Measurements from ENCODE around the gene AIFM2. TPM values are rescaled to one million over a fixed set of nuclear protein-coding genes. Genes with fewer than 3 reads are reported as not detected.
"Not testable (repeated sequence)": the region's sequence is repeated elsewhere in the genome, so short reads cannot be mapped to it uniquely, and the experiment has no call there.

AIFM2 gene
- total and polyA plus RNA-seq, 2 donors (not counting 1 experiment from before 2014, with no cell fraction given): 11.1 to 15.5 TPM

DNA sequence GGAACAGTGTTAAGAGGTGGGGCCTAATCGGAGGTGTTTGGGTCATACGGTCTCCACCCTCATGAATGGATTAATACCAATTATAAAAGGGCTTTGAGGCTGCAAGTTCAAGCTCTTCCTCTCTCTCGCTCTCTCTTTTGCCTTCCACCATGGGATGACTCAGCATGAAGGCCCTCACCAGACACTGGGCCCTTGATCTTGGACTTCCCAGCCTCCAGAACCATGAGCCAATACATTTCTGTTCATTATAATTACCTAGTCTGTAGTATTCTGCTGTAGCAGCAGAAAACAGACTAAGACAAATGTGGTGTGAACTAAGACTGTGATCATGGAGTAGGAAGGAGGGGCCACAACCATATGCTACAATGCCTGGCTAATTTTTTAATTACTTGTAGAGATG lies 7.7 kb downstream of the AIFM2 start:
- Histone ChIP-seq H3K36me3 (ENCODE audit: control insufficient read depth, insufficient read depth, low read length) (peaks cover 5% of the 10 kb centered on the region), H3K4me2 (ENCODE audit: extremely low read depth, insufficient read depth, low read length) (no peak overlapping the region), H3K9me3 (ENCODE audit: control insufficient read depth, insufficient read depth, low read depth, low read length) (no peaks in the 10 kb centered on the region), H3K27ac (ENCODE audit: insufficient read depth, low read length) (no peak overlapping the region), H4K20me1 (ENCODE audit: control insufficient read depth, extremely low read depth, insufficient read depth, low read length) (no peaks in the 10 kb centered on the region), H3K79me2 (ENCODE audit: control insufficient read depth, insufficient read depth, low read length) (no peaks in the 10 kb centered on the region), H3K4me3 (replicated peaks in 1 of 4; ENCODE audit: control extremely low read depth in 1 of 4, insufficient read depth in 1 of 4, low read depth in 3 of 4, low read length in 4 of 4) (no peak overlapping the region), H3K4me1 (ENCODE audit: control insufficient read depth, extremely low read depth, insufficient read depth, low read length) (no peaks in the 10 kb centered on the region), H3K9ac (ENCODE audit: insufficient read depth, low read length) (no peak overlapping the region), H2AFZ (ENCODE audit: low read length) (no peak overlapping the region), H3K27me3 (ENCODE audit: control insufficient read depth, insufficient read depth, low read length) (no peaks in the 10 kb centered on the region)
- DNase-seq (ENCODE audit: low read depth in 2 of 2): no peak
- TF ChIP-seq CTCF (conservative IDR thresholded peaks at IDR 0.05 in 1 of 2, IDR thresholded peaks at IDR 0.05 in 1 of 2; ENCODE audit: low read depth in 1 of 2, low read length in 2 of 2) (no peak), EZH2 (IDR thresholded peaks at IDR 0.05; ENCODE audit: low read length, missing control alignments) (no peak)

DNA sequence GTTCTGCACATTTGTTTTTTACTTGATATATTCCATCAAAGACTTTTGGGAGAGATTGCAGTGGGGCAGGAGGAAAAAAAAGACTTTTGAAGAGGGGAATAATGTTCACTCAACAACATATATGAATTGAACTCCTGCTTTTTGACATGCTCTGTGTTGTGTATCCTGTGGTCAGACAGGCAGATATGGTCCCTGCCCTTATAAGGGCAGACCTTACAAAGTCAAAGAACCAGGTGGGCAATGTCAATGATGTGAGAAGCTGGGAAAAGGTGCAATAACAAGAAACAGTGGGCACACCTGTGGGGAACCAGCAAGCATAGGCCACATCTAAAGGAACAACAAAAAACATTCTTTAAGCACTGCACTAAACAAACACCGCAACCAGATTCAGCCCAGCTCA lies 8.2 kb downstream of the AIFM2 start:
- H3K4me1 ChIP-seq (ENCODE audit: control insufficient read depth, extremely low read depth, insufficient read depth, low read length): no peaks in the 10 kb centered on the region
- H3K4me2 ChIP-seq (ENCODE audit: extremely low read depth, insufficient read depth, low read length): no peak overlapping the region

GRCh38 chr10:70123817-70124216 lies 8.8 kb downstream of the AIFM2 start:
- no peak overlapping the region for H3K9ac ChIP-seq (ENCODE audit: insufficient read depth, low read length)
- H3K4me2 ChIP-seq (ENCODE audit: extremely low read depth, insufficient read depth, low read length): no peak overlapping the region
- no peaks in the 10 kb centered on the region for H3K9me3 ChIP-seq (ENCODE audit: control insufficient read depth, insufficient read depth, low read depth, low read length)
- no peak overlapping the region for H2AFZ ChIP-seq (ENCODE audit: low read length)
- H3K27me3 ChIP-seq (ENCODE audit: control insufficient read depth, insufficient read depth, low read length): no peaks in the 10 kb centered on the region
- DNase-seq (ENCODE audit: low read depth in 2 of 2): no peak
- H4K20me1 ChIP-seq (ENCODE audit: control insufficient read depth, extremely low read depth, insufficient read depth, low read length): no peaks in the 10 kb centered on the region
- peaks cover 5% of the 10 kb centered on the region for H3K36me3 ChIP-seq (ENCODE audit: control insufficient read depth, insufficient read depth, low read length)
- H3K27ac ChIP-seq (ENCODE audit: insufficient read depth, low read length): no peak overlapping the region
- no peaks in the 10 kb centered on the region for H3K79me2 ChIP-seq (ENCODE audit: control insufficient read depth, insufficient read depth, low read length)
- TF ChIP-seq EZH2 (IDR thresholded peaks at IDR 0.05; ENCODE audit: low read length, missing control alignments): no peak
- TF ChIP-seq CTCF (conservative IDR thresholded peaks at IDR 0.05 in 1 of 2, IDR thresholded peaks at IDR 0.05 in 1 of 2; ENCODE audit: low read depth in 1 of 2, low read length in 2 of 2): no peak
- no peaks in the 10 kb centered on the region for H3K4me1 ChIP-seq (ENCODE audit: control insufficient read depth, extremely low read depth, insufficient read depth, low read length)
- no peak overlapping the region for H3K4me3 ChIP-seq (replicated peaks in 1 of 4; ENCODE audit: control extremely low read depth in 1 of 4, insufficient read depth in 1 of 4, low read depth in 3 of 4, low read length in 4 of 4)

More for the DNA sequence above, 8.2 kb downstream of the AIFM2 start:
- Histone ChIP-seq H3K27me3 (ENCODE audit: control insufficient read depth, insufficient read depth, low read length) (no peaks in the 10 kb centered on the region), H3K79me2 (ENCODE audit: control insufficient read depth, insufficient read depth, low read length) (no peaks in the 10 kb centered on the region), H3K9me3 (ENCODE audit: control insufficient read depth, insufficient read depth, low read depth, low read length) (no peaks in the 10 kb centered on the region), H3K4me3 (replicated peaks in 1 of 4; ENCODE audit: control extremely low read depth in 1 of 4, insufficient read depth in 1 of 4, low read depth in 3 of 4, low read length in 4 of 4) (no peak overlapping the region), H2AFZ (ENCODE audit: low read length) (no peak overlapping the region), H4K20me1 (ENCODE audit: control insufficient read depth, extremely low read depth, insufficient read depth, low read length) (no peaks in the 10 kb centered on the region), H3K9ac (ENCODE audit: insufficient read depth, low read length) (no peak overlapping the region), H3K27ac (ENCODE audit: insufficient read depth, low read length) (no peak overlapping the region), H3K36me3 (ENCODE audit: control insufficient read depth, insufficient read depth, low read length) (peaks cover 5% of the 10 kb centered on the region)
- TF ChIP-seq CTCF (conservative IDR thresholded peaks at IDR 0.05 in 1 of 2, IDR thresholded peaks at IDR 0.05 in 1 of 2; ENCODE audit: low read depth in 1 of 2, low read length in 2 of 2) (no peak), EZH2 (IDR thresholded peaks at IDR 0.05; ENCODE audit: low read length, missing control alignments) (no peak)
- DNase-seq (ENCODE audit: low read depth in 2 of 2): no peak

- not testable (repeated sequence) for H3K9ac ChIP-seq (ENCODE audit: insufficient read depth, low read length); H3K4me2 ChIP-seq (ENCODE audit: extremely low read depth, insufficient read depth, low read length); H3K27me3 ChIP-seq (ENCODE audit: control insufficient read depth, insufficient read depth, low read length); H3K79me2 ChIP-seq (ENCODE audit: control insufficient read depth, insufficient read depth, low read length); H3K4me1 ChIP-seq (ENCODE audit: control insufficient read depth, extremely low read depth, insufficient read depth, low read length); H3K9me3 ChIP-seq (ENCODE audit: control insufficient read depth, insufficient read depth, low read depth, low read length); H2AFZ ChIP-seq (ENCODE audit: low read length); H3K27ac ChIP-seq (ENCODE audit: insufficient read depth, low read length); H3K36me3 ChIP-seq (ENCODE audit: control insufficient read depth, insufficient read depth, low read length); H3K4me3 ChIP-seq (replicated peaks in 1 of 4; ENCODE audit: control extremely low read depth in 1 of 4, insufficient read depth in 1 of 4, low read depth in 3 of 4, low read length in 4 of 4); H4K20me1 ChIP-seq (ENCODE audit: control insufficient read depth, extremely low read depth, insufficient read depth, low read length); DNase-seq (ENCODE audit: low read depth in 2 of 2)
Observed at GRCh38 chr10:70123166-70123565, 9.5 kb downstream of the AIFM2 start.
